ENCODE data around the gene CDKN1A.

- TF ChIP-seq, protein P1, sequence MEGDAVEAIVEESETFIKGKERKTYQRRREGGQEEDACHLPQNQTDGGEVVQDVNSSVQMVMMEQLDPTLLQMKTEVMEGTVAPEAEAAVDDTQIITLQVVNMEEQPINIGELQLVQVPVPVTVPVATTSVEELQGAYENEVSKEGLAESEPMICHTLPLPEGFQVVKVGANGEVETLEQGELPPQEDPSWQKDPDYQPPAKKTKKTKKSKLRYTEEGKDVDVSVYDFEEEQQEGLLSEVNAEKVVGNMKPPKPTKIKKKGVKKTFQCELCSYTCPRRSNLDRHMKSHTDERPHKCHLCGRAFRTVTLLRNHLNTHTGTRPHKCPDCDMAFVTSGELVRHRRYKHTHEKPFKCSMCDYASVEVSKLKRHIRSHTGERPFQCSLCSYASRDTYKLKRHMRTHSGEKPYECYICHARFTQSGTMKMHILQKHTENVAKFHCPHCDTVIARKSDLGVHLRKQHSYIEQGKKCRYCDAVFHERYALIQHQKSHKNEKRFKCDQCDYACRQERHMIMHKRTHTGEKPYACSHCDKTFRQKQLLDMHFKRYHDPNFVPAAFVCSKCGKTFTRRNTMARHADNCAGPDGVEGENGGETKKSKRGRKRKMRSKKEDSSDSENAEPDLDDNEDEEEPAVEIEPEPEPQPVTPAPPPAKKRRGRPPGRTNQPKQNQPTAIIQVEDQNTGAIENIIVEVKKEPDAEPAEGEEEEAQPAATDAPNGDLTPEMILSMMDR (IDR thresholded peaks at IDR 0.05), result no peak
- no peak for TF ChIP-seq POLR2A (IDR thresholded peaks at IDR 0.05)
Measured at GRCh38 chr6:36634317-36635108, 44.0 kb upstream of the CDKN1A start.

Data from lower leg skin (tissue), 3 donors.